OCI-LY3 (cell line): ENCODE data around the gene ABHD5.

Experiments
- EZH2phosphoT487 ChIP-seq: fragments of 200-600 bp; shearing (Covaris generic); IDR thresholded peaks from 2 replicates; pipeline ENCODE4 v1.6.1; 2018; ENCODE audit warnings: antibody characterized with exemption, mixed run types, low read depth
- TF ChIP-seq, protein P1 (sequence below): fragments of 200-600, 300-600 bp; sonication (generic); IDR thresholded peaks from 2 replicates; pipeline ENCODE4 v1.5.1; 2014; ENCODE audit warnings: antibody characterized with exemption, low read length, low read depth

DNA sequence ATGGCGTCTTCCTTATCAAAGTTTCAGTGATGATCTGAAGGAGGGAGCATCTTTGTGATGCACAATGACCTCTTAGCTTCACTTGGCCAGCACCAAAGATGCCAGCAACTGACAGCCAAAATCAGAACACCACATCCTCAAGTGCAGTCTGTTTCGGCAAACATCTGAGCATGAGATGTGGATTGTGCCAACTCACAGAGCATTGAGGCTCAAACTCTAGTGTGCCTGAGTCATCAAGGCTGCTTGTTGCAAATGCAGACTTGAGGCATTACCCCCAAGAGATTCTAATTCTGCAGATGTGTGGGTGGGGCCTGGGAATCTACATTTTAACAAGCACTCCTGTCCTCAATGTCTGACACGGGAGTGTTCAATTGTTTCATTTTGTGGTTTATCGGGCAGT, 35.8 kb downstream of the ABHD5 start:
- TF ChIP-seq, protein P1, sequence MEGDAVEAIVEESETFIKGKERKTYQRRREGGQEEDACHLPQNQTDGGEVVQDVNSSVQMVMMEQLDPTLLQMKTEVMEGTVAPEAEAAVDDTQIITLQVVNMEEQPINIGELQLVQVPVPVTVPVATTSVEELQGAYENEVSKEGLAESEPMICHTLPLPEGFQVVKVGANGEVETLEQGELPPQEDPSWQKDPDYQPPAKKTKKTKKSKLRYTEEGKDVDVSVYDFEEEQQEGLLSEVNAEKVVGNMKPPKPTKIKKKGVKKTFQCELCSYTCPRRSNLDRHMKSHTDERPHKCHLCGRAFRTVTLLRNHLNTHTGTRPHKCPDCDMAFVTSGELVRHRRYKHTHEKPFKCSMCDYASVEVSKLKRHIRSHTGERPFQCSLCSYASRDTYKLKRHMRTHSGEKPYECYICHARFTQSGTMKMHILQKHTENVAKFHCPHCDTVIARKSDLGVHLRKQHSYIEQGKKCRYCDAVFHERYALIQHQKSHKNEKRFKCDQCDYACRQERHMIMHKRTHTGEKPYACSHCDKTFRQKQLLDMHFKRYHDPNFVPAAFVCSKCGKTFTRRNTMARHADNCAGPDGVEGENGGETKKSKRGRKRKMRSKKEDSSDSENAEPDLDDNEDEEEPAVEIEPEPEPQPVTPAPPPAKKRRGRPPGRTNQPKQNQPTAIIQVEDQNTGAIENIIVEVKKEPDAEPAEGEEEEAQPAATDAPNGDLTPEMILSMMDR = no peak
- no peak for TF ChIP-seq EZH2phosphoT487
